Trophoblast cell (in vitro differentiated cells and primary cell): ENCODE data around the gene C1GALT1.

ENCODE experiments used
- DNase-seq, 2 donors: peaks; one replicate each; pipeline ENCODE4 v3.0.0-alpha.2; 2016
- H2AFZ ChIP-seq: 2 replicates; pipeline ENCODE4 v1.6.1; 2013; ENCODE audit warnings: low read length, moderate library complexity, mild to moderate bottlenecking; ENCODE audit not compliant: insufficient read depth, poor library complexity
- H2AK5ac ChIP-seq: 2 replicates; pipeline ENCODE4 v1.6.1; 2013; ENCODE audit warnings: mild to moderate bottlenecking, low read length
- H2BK120ac ChIP-seq: 2 replicates; pipeline ENCODE4 v1.6.1; 2013; ENCODE audit warnings: low read length, mild to moderate bottlenecking, moderate library complexity; ENCODE audit not compliant: insufficient read depth, poor library complexity
- H2BK12ac ChIP-seq: 2 replicates; pipeline ENCODE4 v1.6.1; 2013; ENCODE audit warnings: mild to moderate bottlenecking, low read length, moderate library complexity
- H2BK5ac ChIP-seq: 2 replicates; pipeline ENCODE4 v1.6.1; 2013; ENCODE audit warnings: low read length, low read depth, moderate library complexity, mild to moderate bottlenecking; ENCODE audit not compliant: poor library complexity
- H3K14ac ChIP-seq: 2 replicates; pipeline ENCODE4 v1.6.1; 2013; ENCODE audit warnings: mild to moderate bottlenecking, low read length
- H3K18ac ChIP-seq: 2 replicates; pipeline ENCODE4 v1.6.1; 2013; ENCODE audit warnings: mild to moderate bottlenecking, low read length
- H3K23ac ChIP-seq: 2 replicates; pipeline ENCODE4 v1.6.1; 2013; ENCODE audit warnings: low read length
- H3K27ac ChIP-seq: 2 replicates; pipeline ENCODE4 v1.5.1; 2013; ENCODE audit warnings: low read depth, mild to moderate bottlenecking, inconsistent platforms, low read length, moderate library complexity
- H3K27me3 ChIP-seq: 2 replicates; pipeline ENCODE4 v1.6.1; 2013; ENCODE audit warnings: inconsistent platforms, mild to moderate bottlenecking, low read length, moderate library complexity; ENCODE audit not compliant: insufficient read depth
- H3K36me3 ChIP-seq, 2 experiments: 1 replicate in 1 of 2; 2 replicates in 1 of 2; pipeline ENCODE4 v1.6.1; 2013; ENCODE audit warnings: low read length in 2 of 2, mild to moderate bottlenecking in 2 of 2, moderate library complexity in 1 of 2; ENCODE audit not compliant: insufficient read depth in 2 of 2, control insufficient read depth in 1 of 2
- H3K4ac ChIP-seq: 2 replicates; pipeline ENCODE4 v1.6.1; 2013; ENCODE audit warnings: low read depth, mild to moderate bottlenecking, low read length, moderate library complexity
- H3K4me1 ChIP-seq, 2 experiments: 1 replicate in 1 of 2; 2 replicates in 1 of 2; pipeline ENCODE4 v1.6.1; 2013; ENCODE audit warnings: low read length in 2 of 2, mild to moderate bottlenecking in 2 of 2, moderate library complexity in 1 of 2; ENCODE audit not compliant: insufficient read depth in 2 of 2, control insufficient read depth in 1 of 2
- H3K4me2 ChIP-seq: 2 replicates; pipeline ENCODE4 v1.6.1; 2013; ENCODE audit warnings: inconsistent platforms, mild to moderate bottlenecking, low read length, moderate library complexity
- H3K4me3 ChIP-seq: 2 replicates; pipeline ENCODE4 v1.5.1; 2013; ENCODE audit warnings: mild to moderate bottlenecking, low read depth, low read length, inconsistent platforms
- H3K79me1 ChIP-seq: one replicate; pipeline ENCODE4 v1.6.1; 2013; ENCODE audit warnings: low read length
- H3K79me2 ChIP-seq: 2 replicates; pipeline ENCODE4 v1.6.1; 2013; ENCODE audit warnings: low read length, mild to moderate bottlenecking; ENCODE audit not compliant: control insufficient read depth, insufficient read depth, poor library complexity
- H3K9ac ChIP-seq: 2 replicates; pipeline ENCODE4 v1.6.1; 2013; ENCODE audit warnings: mild to moderate bottlenecking, low read length
- H3K9me3 ChIP-seq: 2 replicates; pipeline ENCODE4 v1.6.1; 2013; ENCODE audit warnings: low read depth, mild to moderate bottlenecking, control low read depth, inconsistent platforms, low read length; ENCODE audit not compliant: insufficient read depth
- H4K12ac ChIP-seq: 2 replicates; pipeline ENCODE4 v1.6.1; 2013; ENCODE audit warnings: low read depth, mild to moderate bottlenecking, low read length, moderate library complexity
- H4K8ac ChIP-seq: 2 replicates; pipeline ENCODE4 v1.6.1; 2013; ENCODE audit warnings: low read depth, mild to moderate bottlenecking, low read length, moderate library complexity
- H4K91ac ChIP-seq: one replicate; pipeline ENCODE4 v1.6.1; 2013; ENCODE audit warnings: low read depth, mild to moderate bottlenecking, low read length, moderate library complexity
- WGBS: extraction: QIAGEN DNeasy Blood & Tissue Kit; methylation state at CpG from one replicate; pipeline ENCODE4 v1.1.7; 2013; ENCODE audit warnings: missing lambda C conversion rate; ENCODE audit not compliant: insufficient read length, insufficient coverage; ENCODE audit errors: extremely low coverage; 5-methylcytosine and 5-hydroxymethylcytosine counted together

Gene C1GALT1

DNA sequence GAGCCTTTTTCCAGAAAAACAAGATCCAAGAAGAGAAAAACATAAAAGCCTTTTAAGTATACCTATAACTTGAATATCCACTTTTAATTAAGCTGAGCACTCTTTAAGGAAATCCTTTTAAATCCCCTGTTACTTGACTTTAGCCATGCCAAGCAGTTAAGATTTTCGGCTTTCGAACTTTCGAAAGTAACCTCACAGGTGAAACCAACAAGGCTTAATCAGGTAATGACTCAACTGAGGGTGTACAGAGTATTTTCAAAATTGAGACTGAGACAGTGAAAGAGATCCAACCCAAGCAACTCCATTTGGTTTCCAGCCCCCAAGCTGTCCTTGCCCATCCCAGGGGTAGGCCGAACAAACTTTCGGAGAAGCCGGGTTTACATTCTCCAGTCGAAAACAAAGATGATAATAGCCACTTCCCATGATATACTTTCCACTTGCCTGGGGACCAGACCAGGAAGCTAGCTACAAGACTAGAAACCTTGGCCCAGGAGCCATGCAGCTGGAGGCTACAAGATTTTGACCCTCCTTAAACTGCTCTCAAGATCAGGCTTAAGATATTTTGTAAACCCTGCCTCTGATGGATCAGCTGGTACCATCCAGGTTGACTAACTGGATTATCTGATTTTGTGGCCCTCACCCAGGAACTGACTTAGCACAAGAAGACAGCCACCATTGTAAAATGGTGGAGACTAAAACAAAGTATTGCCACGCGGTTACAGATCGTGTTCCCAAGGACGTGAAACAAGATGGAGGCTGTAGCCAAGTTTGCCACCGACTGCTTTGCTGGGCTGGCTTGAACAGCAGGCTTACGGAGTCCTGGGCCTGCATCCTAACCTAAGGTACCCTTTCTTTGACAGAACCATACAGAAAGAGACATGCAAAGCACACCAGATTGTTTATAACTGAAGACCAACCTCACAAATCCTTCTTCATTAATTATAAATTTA is 32.3 kb downstream of the C1GALT1 start:
- peak overlapping the region; percentile 39 for H3K4ac ChIP-seq
- no peak overlapping the region for H3K4me2 ChIP-seq
- H2BK12ac ChIP-seq = no peak overlapping the region
- H3K4me1 ChIP-seq = peaks cover 0 to 4% of the 10 kb centered on the region in 2 experiments
- H3K9me3 ChIP-seq = no peaks in the 10 kb centered on the region
- H4K8ac ChIP-seq = no peak overlapping the region
- H2BK5ac ChIP-seq = no peak overlapping the region
- no peak overlapping the region for H3K9ac ChIP-seq
- no peak overlapping the region for H3K27ac ChIP-seq
- H2AK5ac ChIP-seq = no peak overlapping the region
- no peaks in the 10 kb centered on the region for H3K27me3 ChIP-seq
- no peak overlapping the region for H3K18ac ChIP-seq
- peaks cover 6 to 20% of the 10 kb centered on the region in 2 experiments for H3K36me3 ChIP-seq
- no peak overlapping the region for H2AFZ ChIP-seq
- no peak overlapping the region for H2BK120ac ChIP-seq
- DNase-seq = no peak
- no peak overlapping the region for H4K12ac ChIP-seq
- no peak overlapping the region for H3K4me3 ChIP-seq
- H3K79me2 ChIP-seq = peaks cover 3% of the 10 kb centered on the region
- no peak overlapping the region for H3K14ac ChIP-seq
- no peaks in the 10 kb centered on the region for H3K79me1 ChIP-seq
- WGBS = no CpG with 5 or more reads among the region's 13 CpGs
- no peak overlapping the region for H3K23ac ChIP-seq
- H4K91ac ChIP-seq = no peak overlapping the region

DNA sequence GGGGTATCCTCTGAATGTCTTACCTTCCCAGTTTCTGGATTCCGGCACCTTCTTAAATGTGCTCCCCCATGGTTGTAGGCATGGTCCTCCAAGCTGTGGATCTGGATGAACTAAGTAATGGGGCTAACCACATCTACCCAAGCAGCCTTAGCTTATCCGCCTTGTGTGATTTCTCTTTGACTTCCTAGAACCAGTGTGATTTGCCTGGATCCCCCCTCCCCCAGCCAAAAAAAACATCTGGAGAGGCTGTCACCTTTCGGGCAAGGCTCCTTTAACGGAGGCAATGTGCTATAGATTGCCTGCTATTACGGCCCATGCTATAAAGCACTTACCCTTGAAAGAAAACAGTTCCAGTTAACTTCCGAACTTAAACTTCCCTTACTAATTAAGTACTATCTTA is 33.9 kb downstream of the C1GALT1 start:
- no peaks in the 10 kb centered on the region for H3K79me1 ChIP-seq
- no peak overlapping the region for H2BK120ac ChIP-seq
- no peak overlapping the region for H3K18ac ChIP-seq
- H3K9ac ChIP-seq = no peak overlapping the region
- H4K8ac ChIP-seq = no peak overlapping the region
- H3K23ac ChIP-seq = no peak overlapping the region
- H3K14ac ChIP-seq = no peak overlapping the region
- H3K4me2 ChIP-seq = no peak overlapping the region
- no peak overlapping the region for H4K91ac ChIP-seq
- H3K27ac ChIP-seq = no peak overlapping the region
- no CpG with 5 or more reads among the region's 6 CpGs for WGBS
- H2AFZ ChIP-seq = no peak overlapping the region
- H3K9me3 ChIP-seq = no peaks in the 10 kb centered on the region
- H4K12ac ChIP-seq = no peak overlapping the region
- no peak overlapping the region for H3K4me3 ChIP-seq
- peaks cover 0 to 4% of the 10 kb centered on the region in 2 experiments for H3K4me1 ChIP-seq
- no peaks in the 10 kb centered on the region for H3K27me3 ChIP-seq
- H2BK5ac ChIP-seq = no peak overlapping the region
- peaks cover 2 to 17% of the 10 kb centered on the region in 2 experiments for H3K36me3 ChIP-seq
- no peak for DNase-seq
- no peak overlapping the region for H2BK12ac ChIP-seq
- H3K79me2 ChIP-seq = no peaks in the 10 kb centered on the region
- H2AK5ac ChIP-seq = no peak overlapping the region
- H3K4ac ChIP-seq = no peak overlapping the region

DNA sequence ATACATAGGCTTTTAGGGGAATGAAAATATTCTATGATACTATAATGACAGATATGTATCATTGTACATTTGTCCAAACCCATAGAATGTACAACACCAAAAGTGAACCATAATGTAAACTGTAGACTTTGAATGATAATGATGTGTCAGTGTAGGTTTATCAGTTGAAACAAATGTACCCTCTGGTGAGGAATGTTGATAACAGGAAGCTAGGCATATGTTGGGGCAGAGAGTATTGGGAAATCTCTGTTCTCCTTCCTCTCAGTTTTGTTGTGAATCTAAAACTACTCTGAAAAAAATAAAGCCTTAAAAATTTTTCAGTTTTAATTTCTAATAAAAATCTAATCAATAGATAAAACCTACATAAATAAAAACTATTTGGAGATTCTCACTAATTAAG is 36.9 kb downstream of the C1GALT1 start:
- peaks cover 2 to 17% of the 10 kb centered on the region in 2 experiments for H3K36me3 ChIP-seq
- no peaks in the 10 kb centered on the region for H3K9me3 ChIP-seq
- no peak overlapping the region for H2AFZ ChIP-seq
- H3K9ac ChIP-seq = no peak overlapping the region
- no peak overlapping the region for H3K27ac ChIP-seq
- no peak overlapping the region for H2AK5ac ChIP-seq
- no peaks in the 10 kb centered on the region for H3K79me2 ChIP-seq
- no peak overlapping the region for H3K18ac ChIP-seq
- no peak overlapping the region for H2BK120ac ChIP-seq
- no peak overlapping the region for H3K4me3 ChIP-seq
- H2BK12ac ChIP-seq = no peak overlapping the region
- no peak overlapping the region for H4K8ac ChIP-seq
- no peak overlapping the region for H3K4me2 ChIP-seq
- H3K79me1 ChIP-seq = no peaks in the 10 kb centered on the region
- H4K12ac ChIP-seq = no peak overlapping the region
- no peak overlapping the region for H3K14ac ChIP-seq
- H3K4me1 ChIP-seq = no peaks in the 10 kb centered on the region
- H2BK5ac ChIP-seq = no peak overlapping the region
- H3K4ac ChIP-seq = no peak overlapping the region
- H3K27me3 ChIP-seq = no peaks in the 10 kb centered on the region
- no peak overlapping the region for H4K91ac ChIP-seq
- no peak for DNase-seq
- no peak overlapping the region for H3K23ac ChIP-seq

DNA sequence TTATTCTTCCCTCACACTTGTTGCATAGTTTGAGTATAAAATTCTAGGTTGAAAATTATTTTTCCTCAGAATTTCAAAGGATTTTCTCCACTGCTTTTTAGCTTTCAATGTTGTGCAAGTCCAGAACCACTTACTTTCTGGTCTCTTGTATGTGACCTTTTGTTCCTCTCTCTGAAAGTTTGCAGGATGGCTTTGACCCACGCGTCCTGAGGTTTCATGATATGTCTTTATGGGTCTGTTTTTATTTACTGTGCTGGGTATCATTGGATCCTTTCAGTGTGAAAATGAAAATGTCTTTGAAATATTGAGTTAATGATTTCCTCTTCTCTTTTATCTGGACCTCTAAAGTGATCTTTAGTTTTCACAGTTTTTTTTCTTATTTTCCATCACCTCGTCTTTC is 38.5 kb downstream of the C1GALT1 start:
- Histone ChIP-seq H3K4ac (no peak overlapping the region), H3K4me1 (no peaks in the 10 kb centered on the region), H4K12ac (no peak overlapping the region), H3K27ac (no peak overlapping the region), H3K9me3 (no peaks in the 10 kb centered on the region), H3K9ac (no peak overlapping the region), H3K36me3 (peaks cover 0 to 15% of the 10 kb centered on the region in 2 experiments), H3K4me2 (no peak overlapping the region), H4K91ac (no peak overlapping the region), H2BK12ac (no peak overlapping the region), H3K79me2 (no peaks in the 10 kb centered on the region), H3K23ac (no peak overlapping the region), H4K8ac (no peak overlapping the region), H3K18ac (no peak overlapping the region), H2BK5ac (no peak overlapping the region), H3K27me3 (no peaks in the 10 kb centered on the region), H3K79me1 (no peaks in the 10 kb centered on the region), H3K14ac (no peak overlapping the region), H2AFZ (no peak overlapping the region), H3K4me3 (no peak overlapping the region), H2AK5ac (no peak overlapping the region), H2BK120ac (no peak overlapping the region)
- no peak for DNase-seq
- WGBS = no CpG with 5 or more reads among the region's 3 CpGs
